Neural crest cell (in vitro differentiated cells): ENCODE data around the gene CALML6. TPM values are rescaled to one million over a fixed set of nuclear protein-coding genes. Genes with fewer than 3 reads are reported as not detected.

Source experiments
- DNase-seq: peaks from one replicate; pipeline ENCODE4 v3.0.0; 2021; ENCODE audit warnings: low read depth, mixed read lengths, low spot score
- H3K27ac Mint-ChIP-seq: one replicate; pipeline ENCODE4 v1.8.0; 2021; ENCODE audit warnings: mild to moderate bottlenecking, mixed read lengths; ENCODE audit not compliant: unreplicated experiment
- H3K27me3 Mint-ChIP-seq: 2 replicates; pipeline ENCODE4 v1.8.0; 2021; ENCODE audit warnings: low read depth, mild to moderate bottlenecking, mixed read lengths
- H3K36me3 Mint-ChIP-seq: 2 replicates; pipeline ENCODE4 v1.8.0; 2021; ENCODE audit warnings: low read depth, mild to moderate bottlenecking, mixed read lengths
- H3K4me1 Mint-ChIP-seq: 2 replicates; pipeline ENCODE4 v1.8.0; 2021; ENCODE audit warnings: mixed read lengths
- H3K4me3 Mint-ChIP-seq: one replicate; pipeline ENCODE4 v1.8.0; 2021; ENCODE audit warnings: mild to moderate bottlenecking, mixed read lengths
- H3K9me3 Mint-ChIP-seq: 2 replicates; pipeline ENCODE4 v1.8.0; 2021; ENCODE audit warnings: mixed read lengths
- CTCF ChIP-seq: fragments of 200-600 bp; sonication (generic); conservative IDR thresholded peaks from 2 replicates; pipeline ENCODE4 v1.5.0; 2021; ENCODE audit warnings: antibody characterized with exemption, mild to moderate bottlenecking
- total RNA-seq: library from RNA; stranded (reverse); gene quantifications from 2 replicates; pipeline ENCODE4 v1.2.1, GENCODE V29; 2021

The CALML6 gene
- total RNA-seq, 1 donor from 2014 or later = 0.63 TPM

GRCh38 chr1:1910651-1911331 lies 4.3 kb upstream of the CALML6 start:
- DNase-seq = no peak
- peaks cover 19% of the 10 kb centered on the region for H3K4me1 Mint-ChIP-seq
- H3K27ac Mint-ChIP-seq = no peak overlapping the region
- no peaks in the 10 kb centered on the region for H3K9me3 Mint-ChIP-seq
- no peak for TF ChIP-seq CTCF
- no peaks in the 10 kb centered on the region for H3K27me3 Mint-ChIP-seq
- no peaks in the 10 kb centered on the region for H3K36me3 Mint-ChIP-seq
- H3K4me3 Mint-ChIP-seq = peak overlapping the region; percentile 85

- H3K27ac Mint-ChIP-seq = peak overlapping the region; percentile 67
- H3K4me3 Mint-ChIP-seq = peak overlapping the region; percentile 19
These were observed 3.6 kb upstream of the CALML6 start for GRCh38 chr1:1911350-1912041.

GRCh38 chr1:1914101-1914970 lies 724 bp upstream of the CALML6 start:
- Mint-ChIP-seq H3K36me3 (no peaks in the 10 kb centered on the region), H3K9me3 (no peaks in the 10 kb centered on the region), H3K27ac (no peak overlapping the region), H3K27me3 (no peaks in the 10 kb centered on the region), H3K4me3 (no peak overlapping the region), H3K4me1 (peaks cover 17% of the 10 kb centered on the region)
- no peak for TF ChIP-seq CTCF
- DNase-seq = no peak

More at GRCh38 chr1:1911350-1912041, 3.6 kb upstream of the CALML6 start:
- peaks cover 16% of the 10 kb centered on the region for H3K4me1 Mint-ChIP-seq
- DNase-seq = no peak
- H3K36me3 Mint-ChIP-seq = no peaks in the 10 kb centered on the region
- H3K9me3 Mint-ChIP-seq = no peaks in the 10 kb centered on the region
- no peak for TF ChIP-seq CTCF
- no peaks in the 10 kb centered on the region for H3K27me3 Mint-ChIP-seq

GRCh38 chr1:1915911-1916840 lies 1.1 kb downstream of the CALML6 start:
- Mint-ChIP-seq H3K27ac (no peak overlapping the region), H3K27me3 (no peaks in the 10 kb centered on the region), H3K9me3 (no peaks in the 10 kb centered on the region), H3K4me3 (peak overlapping the region; percentile 41), H3K4me1 (peaks cover 11% of the 10 kb centered on the region), H3K36me3 (no peaks in the 10 kb centered on the region)
- DNase-seq = no peak
- TF ChIP-seq CTCF = no peak

- no peak for DNase-seq
- peaks cover 11% of the 10 kb centered on the region for H3K4me1 Mint-ChIP-seq
- H3K4me3 Mint-ChIP-seq = peak overlapping the region; percentile 41
- no peaks in the 10 kb centered on the region for H3K36me3 Mint-ChIP-seq
- no peaks in the 10 kb centered on the region for H3K9me3 Mint-ChIP-seq
- H3K27ac Mint-ChIP-seq = no peak overlapping the region
- H3K27me3 Mint-ChIP-seq = no peaks in the 10 kb centered on the region
- no peak for TF ChIP-seq CTCF
These were observed 1.8 kb downstream of the CALML6 start for GRCh38 chr1:1916851-1917251.
